Activated naive CD8-positive, alpha-beta T cell treated with anti-CD3 and anti-CD28 coated beads, Interleukin-2, amount 50 U/mL, for 16 hours (primary cell): Measurements from ENCODE around the gene SRBD1.

ENCODE experiments used
- DNase-seq: peaks from one replicate; pipeline ENCODE4 v3.0.0-alpha.2; 2020; ENCODE audit warnings: low read depth, low spot score

SRBD1 gene

GRCh38 chr2:45470531-45470930 lies 140.5 kb downstream of the SRBD1 start:
- no peak for DNase-seq

GRCh38 chr2:45469314-45470099 lies 141.6 kb downstream of the SRBD1 start:
- DNase-seq: no peak

- DNase-seq: no peak
Measured at GRCh38 chr2:45468279-45468678, 142.8 kb downstream of the SRBD1 start.

GRCh38 chr2:45466053-45466452 lies 145.0 kb downstream of the SRBD1 start:
- no peak for DNase-seq

GRCh38 chr2:45460825-45461224 lies 150.2 kb downstream of the SRBD1 start:
- no peak for DNase-seq

- DNase-seq: no peak
Measured at GRCh38 chr2:45459860-45460259, 151.2 kb downstream of the SRBD1 start.

GRCh38 chr2:45458909-45459563 lies 152.0 kb downstream of the SRBD1 start:
- no peak for DNase-seq

GRCh38 chr2:45457211-45457945 lies 153.7 kb downstream of the SRBD1 start:
- no peak for DNase-seq

- DNase-seq: no peak
Measured at GRCh38 chr2:45452866-45453265, 158.2 kb downstream of the SRBD1 start.

GRCh38 chr2:45450634-45451033 lies 160.4 kb downstream of the SRBD1 start:
- DNase-seq: no peak

GRCh38 chr2:45448217-45448616 lies 162.8 kb downstream of the SRBD1 start:
- no peak for DNase-seq

GRCh38 chr2:45446016-45446415 lies 165.1 kb downstream of the SRBD1 start:
- no peak for DNase-seq

- DNase-seq: no peak
Measured at GRCh38 chr2:45445037-45445436, 166.0 kb downstream of the SRBD1 start.

GRCh38 chr2:45443012-45443411 lies 168.1 kb downstream of the SRBD1 start:
- DNase-seq: no peak

- DNase-seq: no peak
Measured at GRCh38 chr2:45442026-45442425, 169.0 kb downstream of the SRBD1 start.

GRCh38 chr2:45441571-45441970 lies 169.5 kb downstream of the SRBD1 start:
- DNase-seq: no peak

- DNase-seq: no peak
Measured at GRCh38 chr2:45439788-45440773, 171.0 kb downstream of the SRBD1 start.

GRCh38 chr2:45438872-45439665 lies 172.0 kb downstream of the SRBD1 start:
- no peak for DNase-seq

- DNase-seq: no peak
Measured at GRCh38 chr2:45436456-45436855, 174.6 kb downstream of the SRBD1 start.

- DNase-seq: no peak
Measured at GRCh38 chr2:45435316-45435715, 175.8 kb downstream of the SRBD1 start.

- no peak for DNase-seq
Measured at GRCh38 chr2:45433363-45433762, 177.7 kb downstream of the SRBD1 start.
